Measurements from ENCODE around the gene PLEKHA7. TPM values are rescaled to one million over a fixed set of nuclear protein-coding genes. Genes with fewer than 3 reads are reported as not detected.
A peak's percentile ranks its signal among the peaks of the same experiment; 100 is the strongest.

Gene PLEKHA7
- total and polyA plus RNA-seq, 2 of the 13 experiments (the other 11 are each of a cell fraction or from before 2014, with no cell fraction given), result 17.5 to 18.7 TPM

GRCh38 chr11:16935518-16936302 is 78.5 kb downstream of the PLEKHA7 start (continued):
- TF ChIP-seq CENPT (CRISPR knock-in tag; IDR thresholded peaks at IDR 0.05; ENCODE audit: low read depth), result no peak
- TF ChIP-seq FOXJ3 (CRISPR knock-in tag; IDR thresholded peaks at IDR 0.05; ENCODE audit: borderline replicate concordance), result no peak
- no peak for TF ChIP-seq SALL2 (CRISPR knock-in tag; IDR thresholded peaks at IDR 0.05)
- no peak for TF ChIP-seq ZNF446 (CRISPR knock-in tag; IDR thresholded peaks at IDR 0.05)
- no peak for TF ChIP-seq ZNF432 (CRISPR knock-in tag; IDR thresholded peaks at IDR 0.05; ENCODE audit: borderline replicate concordance)
- peak; percentile 67 for TF ChIP-seq STAG1 (CRISPR knock-in tag; IDR thresholded peaks at IDR 0.05)
- TF ChIP-seq HOXA7 (CRISPR knock-in tag; IDR thresholded peaks at IDR 0.05), result no peak
- no peak for TF ChIP-seq SIN3A (IDR thresholded peaks at IDR 0.05; ENCODE audit: borderline replicate concordance, low read depth, low read length)
- TF ChIP-seq CENPX (CRISPR knock-in tag; IDR thresholded peaks at IDR 0.05), result no peak
- TF ChIP-seq KLF9 (CRISPR knock-in tag; IDR thresholded peaks at IDR 0.05; ENCODE audit: low read depth), result no peak
- TF ChIP-seq ZFP36 (IDR thresholded peaks at IDR 0.05; ENCODE audit: borderline replicate concordance, low read depth, low read length, partially characterized antibody), result no peak
- TF ChIP-seq CTCF (CRISPR knock-in tag; IDR thresholded peaks at IDR 0.05), result peak; percentile 70
- no peak for TF ChIP-seq ZNF326 (CRISPR knock-in tag; IDR thresholded peaks at IDR 0.05; ENCODE audit: borderline replicate concordance)
- TF ChIP-seq ZNF576 (CRISPR knock-in tag; IDR thresholded peaks at IDR 0.05), result no peak
- TF ChIP-seq SRSF9 (IDR thresholded peaks at IDR 0.05; ENCODE audit: borderline replicate concordance, insufficient read depth, low read depth, low read length, poor library complexity, severe bottlenecking), result no peak
- no peak for TF ChIP-seq CERS6 (CRISPR knock-in tag; IDR thresholded peaks at IDR 0.05)
- no peak for TF ChIP-seq CBFB (CRISPR knock-in tag; IDR thresholded peaks at IDR 0.05)
- 0 out of 2 replicates have a peak, but pooled peaks have one; percentile 37 for TF ChIP-seq RAD21 (CRISPR knock-in tag; IDR thresholded peaks at IDR 0.05)
- TF ChIP-seq RFX5 (IDR thresholded peaks at IDR 0.05; ENCODE audit: low read depth, low read length), result no peak
- no peak for TF ChIP-seq HIC2 (CRISPR knock-in tag; IDR thresholded peaks at IDR 0.05; ENCODE audit: low read depth)
